KOPT-K1 (cell line): Measurements from ENCODE around the gene FXYD2.

Source experiments
- H3K27ac ChIP-seq: fragments of 200-600 bp; sonication (generic); 2 replicates; pipeline ENCODE4 v1.5.1; 2016; ENCODE audit warnings: antibody characterized with exemption, mild to moderate bottlenecking, low read depth, low read length; ENCODE audit not compliant: poor library complexity, severe bottlenecking
- H3K36me3 ChIP-seq: fragments of 200-600 bp; sonication (generic); 2 replicates; pipeline ENCODE4 v1.5.1; 2017; ENCODE audit warnings: antibody characterized with exemption, mild to moderate bottlenecking, low read length, moderate library complexity; ENCODE audit not compliant: insufficient read depth
- H3K9me3 ChIP-seq: fragments of 200-600 bp; sonication (generic); 2 replicates; pipeline ENCODE4 v1.5.1; 2017; ENCODE audit warnings: antibody characterized with exemption, low read length, mild to moderate bottlenecking; ENCODE audit not compliant: insufficient read depth, poor library complexity, severe bottlenecking

FXYD2 gene

GRCh38 chr11:117792241-117792640, 32.3 kb downstream of the FXYD2 start:
- Histone ChIP-seq H3K9me3 (no peaks in the 10 kb centered on the region), H3K27ac (no peak overlapping the region), H3K36me3 (no peaks in the 10 kb centered on the region)

- Histone ChIP-seq H3K9me3 (no peaks in the 10 kb centered on the region), H3K36me3 (no peaks in the 10 kb centered on the region)
Observed at GRCh38 chr11:117790279-117790678, 34.3 kb downstream of the FXYD2 start.

GRCh38 chr11:117789241-117789640, 35.3 kb downstream of the FXYD2 start:
- Histone ChIP-seq H3K36me3 (no peaks in the 10 kb centered on the region), H3K27ac (no peak overlapping the region), H3K9me3 (no peaks in the 10 kb centered on the region)

More at GRCh38 chr11:117790279-117790678, 34.3 kb downstream of the FXYD2 start:
- no peak overlapping the region for H3K27ac ChIP-seq

- Histone ChIP-seq H3K36me3 (no peaks in the 10 kb centered on the region), H3K9me3 (no peaks in the 10 kb centered on the region), H3K27ac (no peak overlapping the region)
Observed at GRCh38 chr11:117786135-117786870, 38.2 kb downstream of the FXYD2 start.

GRCh38 chr11:117782101-117782500, 42.4 kb downstream of the FXYD2 start:
- Histone ChIP-seq H3K27ac (no peak overlapping the region), H3K36me3 (no peaks in the 10 kb centered on the region), H3K9me3 (no peaks in the 10 kb centered on the region)

- H3K27ac ChIP-seq: no peak overlapping the region
- no peaks in the 10 kb centered on the region for H3K9me3 ChIP-seq
- H3K36me3 ChIP-seq: no peaks in the 10 kb centered on the region
Observed at GRCh38 chr11:117781627-117782026, 42.9 kb downstream of the FXYD2 start.

- H3K9me3 ChIP-seq: no peaks in the 10 kb centered on the region
- H3K27ac ChIP-seq: no peak overlapping the region
- no peaks in the 10 kb centered on the region for H3K36me3 ChIP-seq
Observed at GRCh38 chr11:117780456-117780855, 44.1 kb downstream of the FXYD2 start.

- H3K9me3 ChIP-seq: no peaks in the 10 kb centered on the region
Observed at GRCh38 chr11:117774553-117774952, 50.0 kb downstream of the FXYD2 start.

GRCh38 chr11:117772360-117772759, 52.2 kb downstream of the FXYD2 start:
- Histone ChIP-seq H3K27ac (no peak overlapping the region), H3K36me3 (no peaks in the 10 kb centered on the region)

More at GRCh38 chr11:117774553-117774952, 50.0 kb downstream of the FXYD2 start:
- Histone ChIP-seq H3K36me3 (no peaks in the 10 kb centered on the region), H3K27ac (no peak overlapping the region)

GRCh38 chr11:117771841-117772240, 52.7 kb downstream of the FXYD2 start:
- H3K27ac ChIP-seq: no peak overlapping the region
- H3K36me3 ChIP-seq: no peaks in the 10 kb centered on the region
- no peaks in the 10 kb centered on the region for H3K9me3 ChIP-seq

More at GRCh38 chr11:117772360-117772759, 52.2 kb downstream of the FXYD2 start:
- no peaks in the 10 kb centered on the region for H3K9me3 ChIP-seq

GRCh38 chr11:117771197-117771596, 53.3 kb downstream of the FXYD2 start:
- Histone ChIP-seq H3K36me3 (no peaks in the 10 kb centered on the region), H3K27ac (no peak overlapping the region), H3K9me3 (no peaks in the 10 kb centered on the region)

- no peak overlapping the region for H3K27ac ChIP-seq
- H3K9me3 ChIP-seq: no peaks in the 10 kb centered on the region
- H3K36me3 ChIP-seq: no peaks in the 10 kb centered on the region
Observed at GRCh38 chr11:117770061-117770460, 54.5 kb downstream of the FXYD2 start.
